Keratinocyte (primary cell): ENCODE data around the gene FABP7. TPM values are rescaled to one million over a fixed set of nuclear protein-coding genes. Genes with fewer than 3 reads are reported as not detected.

Experiments used
- DNase-seq: peaks from one replicate; pipeline ENCODE4 v3.0.0-alpha.2; 2011; ENCODE audit warnings: low read depth, missing footprints, low spot score
- FAIRE-seq: peaks from 2 replicates; lab custom pipeline; 2011; peaks lifted over from hg19 to GRCh38; lab: Jason Lieb, UNC
- H2AFZ ChIP-seq: 2 replicates; pipeline ENCODE4 v1.6.0; 2012; ENCODE audit warnings: low read length, control low read depth, inconsistent platforms; ENCODE audit not compliant: control insufficient read depth
- H3K27ac ChIP-seq: 2 replicates; pipeline ENCODE4 v1.5.1; 2011; ENCODE audit warnings: low read length; ENCODE audit not compliant: control insufficient read depth, insufficient read depth
- H3K27me3 ChIP-seq: 3 replicates; pipeline ENCODE4 v1.6.0; 2011; ENCODE audit warnings: low read length; ENCODE audit not compliant: control insufficient read depth, insufficient read depth; ENCODE audit errors: extremely low read depth
- H3K36me3 ChIP-seq, 2 experiments: 2 replicates in 1 of 2; 3 replicates in 1 of 2; pipeline ENCODE4 v1.5.1; 2011; ENCODE audit warnings: low read length in 2 of 2, mild to moderate bottlenecking in 1 of 2; ENCODE audit not compliant: control insufficient read depth in 2 of 2, insufficient read depth in 2 of 2; ENCODE audit errors: extremely low read depth in 1 of 2
- H3K4me1 ChIP-seq: 3 replicates; pipeline ENCODE4 v1.5.1; 2011; ENCODE audit warnings: low read length; ENCODE audit not compliant: control insufficient read depth, insufficient read depth; ENCODE audit errors: extremely low read depth
- H3K4me2 ChIP-seq: 3 replicates; pipeline ENCODE4 v1.6.0; 2011; ENCODE audit warnings: low read depth, low read length; ENCODE audit not compliant: control insufficient read depth, insufficient read depth; ENCODE audit errors: extremely low read depth
- H3K4me3 ChIP-seq, 3 experiments: fragments of 200-600 bp in 1 of 3; sonication (generic) in 1 of 3; 2 replicates in 2 of 3; 3 replicates in 1 of 3; pipeline ENCODE4 v1.5.1; 2011 to 2016; ENCODE audit warnings: low read length in 3 of 3, mild to moderate bottlenecking in 3 of 3, control low read depth in 2 of 3, inconsistent platforms in 1 of 3, low read depth in 1 of 3, mixed read lengths in 1 of 3, mixed run types in 1 of 3, moderate library complexity in 1 of 3; ENCODE audit not compliant: control insufficient read depth in 2 of 3, insufficient read depth in 2 of 3; ENCODE audit errors: extremely low read depth in 1 of 3
- H3K79me2 ChIP-seq: 2 replicates; pipeline ENCODE4 v1.6.0; 2012; ENCODE audit warnings: low read length; ENCODE audit not compliant: control insufficient read depth, insufficient read depth
- H3K9ac ChIP-seq: 3 replicates; pipeline ENCODE4 v1.6.0; 2011; ENCODE audit warnings: low read length; ENCODE audit not compliant: control insufficient read depth, insufficient read depth; ENCODE audit errors: extremely low read depth
- H3K9me1 ChIP-seq: 3 replicates; pipeline ENCODE4 v1.6.0; 2011; ENCODE audit warnings: low read length; ENCODE audit not compliant: control insufficient read depth, insufficient read depth; ENCODE audit errors: extremely low read depth
- H3K9me3 ChIP-seq: 2 replicates; pipeline ENCODE4 v1.5.1; 2012; ENCODE audit warnings: low read depth, low read length; ENCODE audit not compliant: control insufficient read depth
- H4K20me1 ChIP-seq: 3 replicates; pipeline ENCODE4 v1.6.0; 2011; ENCODE audit warnings: low read length; ENCODE audit not compliant: control insufficient read depth, insufficient read depth; ENCODE audit errors: extremely low read depth
- CTCF ChIP-seq, 3 experiments: IDR thresholded peaks in 1 of 3; conservative IDR thresholded peaks in 1 of 3; optimal IDR thresholded peaks in 1 of 3; 2 replicates in 2 of 3; 3 replicates in 1 of 3; pipeline versions ENCODE3 to v1.5.1; 2011; ENCODE audit warnings: low read length in 3 of 3, mild to moderate bottlenecking in 3 of 3, moderate library complexity in 2 of 3, control low read depth in 1 of 3, inconsistent platforms in 1 of 3; ENCODE audit not compliant: insufficient read depth in 2 of 3; ENCODE audit errors: extremely low read depth in 1 of 3
- EZH2 ChIP-seq: IDR thresholded peaks from one replicate; pipeline ENCODE4 v1.6.1; 2012; ENCODE audit warnings: inconsistent platforms, mild to moderate bottlenecking, low read length, moderate library complexity
- dilution Hi-C: fragments of 300-500 bp; cut with MboI; formaldehyde crosslinking; loops from one replicate; pipeline ENCODE4 v1.7.0; 2020; ENCODE audit warnings: low sequenced_read_pairs; ENCODE audit not compliant: extremely low pct_ligation_motif_present
- polyA plus RNA-seq, 5 experiments: library from polyadenylated mRNA; depleted of rRNA in 3 of 5; stranded (reverse) in 3 of 5; stranded (forward) in 1 of 5; unstranded in 1 of 5; fragments of >200 nt; gene quantifications; 1 replicate in 1 of 5; 2 replicates in 3 of 5; 3 replicates in 1 of 5; pipeline versions ENCODE4 v1.2.1 to v1.2.3, GENCODE V29; 2011 to 2012; ENCODE audit warnings: missing spikeins in 2 of 5, low read depth in 1 of 5, low replicate concordance in 1 of 5

Gene FABP7
- polyA plus RNA-seq, 1 donor (not counting 4 experiments of a cell fraction or from before 2014, with no cell fraction given), result not detected

- Histone ChIP-seq H3K36me3 (no peaks in the 10 kb centered on the region), H3K27ac (peak overlapping the region; percentile 89), H3K4me2 (no peak overlapping the region), H3K4me3 (no peak overlapping the region), H3K9me3 (no peaks in the 10 kb centered on the region), H3K79me2 (no peaks in the 10 kb centered on the region), H3K27me3 (no peaks in the 10 kb centered on the region), H3K4me1 (peaks cover 38% of the 10 kb centered on the region), H2AFZ (no peak overlapping the region), H3K9me1 (peaks cover 2% of the 10 kb centered on the region), H3K9ac (no peak overlapping the region), H4K20me1 (no peaks in the 10 kb centered on the region)
- DNase-seq, result no peak
- TF ChIP-seq EZH2 (no peak), CTCF (optimal IDR thresholded peaks at IDR 0.05 in 1 of 3, IDR thresholded peaks at IDR 0.05 in 1 of 3, conservative IDR thresholded peaks at IDR 0.05 in 1 of 3; ENCODE audit: extremely low read depth in 1 of 3, insufficient read depth in 2 of 3, low read length in 3 of 3) (no peak)
- FAIRE-seq, result no peak
- dilution Hi-C loops, result no loop called here
Measured at GRCh38 chr6:122800906-122801305, 21.4 kb downstream of the FABP7 start.

GRCh38 chr6:122801397-122801796 lies 21.9 kb downstream of the FABP7 start:
- no peaks in the 10 kb centered on the region for H3K27me3 ChIP-seq
- H3K4me2 ChIP-seq, result no peak overlapping the region
- no peaks in the 10 kb centered on the region for H3K79me2 ChIP-seq
- peaks cover 38% of the 10 kb centered on the region for H3K4me1 ChIP-seq
- no peak overlapping the region for H3K9ac ChIP-seq
- TF ChIP-seq CTCF (optimal IDR thresholded peaks at IDR 0.05 in 1 of 3, IDR thresholded peaks at IDR 0.05 in 1 of 3, conservative IDR thresholded peaks at IDR 0.05 in 1 of 3; ENCODE audit: extremely low read depth in 1 of 3, insufficient read depth in 2 of 3, low read length in 3 of 3) (no peak), EZH2 (no peak)
- no peak overlapping the region for H2AFZ ChIP-seq
- DNase-seq (no peak), FAIRE-seq (no peak)
- no peaks in the 10 kb centered on the region for H4K20me1 ChIP-seq
- H3K9me1 ChIP-seq, result peaks cover 2% of the 10 kb centered on the region
- no peak overlapping the region for H3K27ac ChIP-seq
- H3K9me3 ChIP-seq, result no peaks in the 10 kb centered on the region
- dilution Hi-C loops, result no loop called here
- H3K4me3 ChIP-seq, result no peak overlapping the region
- H3K36me3 ChIP-seq, result no peaks in the 10 kb centered on the region
